ENCODE data around the gene AQP10. TPM values are rescaled to one million over a fixed set of nuclear protein-coding genes. Genes with fewer than 3 reads are reported as not detected.

Gene AQP10, protein sequence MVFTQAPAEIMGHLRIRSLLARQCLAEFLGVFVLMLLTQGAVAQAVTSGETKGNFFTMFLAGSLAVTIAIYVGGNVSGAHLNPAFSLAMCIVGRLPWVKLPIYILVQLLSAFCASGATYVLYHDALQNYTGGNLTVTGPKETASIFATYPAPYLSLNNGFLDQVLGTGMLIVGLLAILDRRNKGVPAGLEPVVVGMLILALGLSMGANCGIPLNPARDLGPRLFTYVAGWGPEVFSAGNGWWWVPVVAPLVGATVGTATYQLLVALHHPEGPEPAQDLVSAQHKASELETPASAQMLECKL
- 1 to 10 TPM in 1 of 10 donors, under 1 TPM in 6, not detected in 3; 0.12 to 1.5 (median 0.48) TPM for total RNA-seq
- polyA plus RNA-seq, result under 1 TPM in 1 of 2 donors, not detected in 1; 0.35 TPM
- long read RNA-seq, donor 1, result 0 reads
- long read RNA-seq, donor 2, result 0 reads
- long read RNA-seq, donor 3, result 0 reads

DNA sequence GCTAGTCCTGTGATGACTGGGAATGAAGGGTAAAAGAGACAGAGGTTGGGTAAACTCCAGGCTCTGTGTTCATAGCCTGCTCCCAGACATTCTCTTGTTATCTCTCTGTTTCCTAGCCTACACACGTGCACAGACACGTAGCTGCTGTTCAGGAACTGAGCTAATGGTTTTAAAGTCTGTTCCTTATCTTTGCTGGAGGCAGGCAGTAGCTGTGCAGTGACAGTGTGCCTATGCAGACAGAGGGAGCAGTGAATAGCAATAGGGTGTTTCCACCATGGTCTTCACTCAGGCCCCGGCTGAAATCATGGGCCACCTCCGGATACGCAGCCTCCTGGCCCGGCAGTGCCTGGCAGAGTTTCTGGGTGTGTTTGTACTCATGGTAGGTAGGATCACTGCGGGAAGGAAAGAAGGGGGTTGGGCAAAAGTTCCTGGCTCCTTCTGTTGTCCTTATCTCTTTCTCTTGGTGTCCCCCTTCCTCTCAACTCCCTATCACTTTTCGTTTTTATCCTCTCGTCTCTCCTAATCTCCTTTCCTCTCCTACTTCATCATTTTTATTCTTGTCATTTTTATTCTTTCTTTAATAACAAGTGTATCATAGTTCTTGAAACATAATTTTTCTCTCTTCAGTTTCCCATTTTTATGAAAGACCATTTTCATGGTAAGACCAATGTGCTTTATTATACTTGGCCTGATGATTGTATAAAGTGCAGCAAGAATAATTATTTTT is at the start of gene AQP10:
TSS of gene AQP10 (plus strand) at position 212 of the 727 bp plus-strand sequence. CDS start at position 275, 63 bp downstream.
- 4 to 10% methylated on average over 9 of the region's 9 CpGs for WGBS, 2 donors
- peak; percentile 15 to 66 (median 40) for ATAC-seq
- no peak for DNase-seq
- Histone ChIP-seq H3K27ac (peak within 1 kb of the TSS in 2 of 10 donors; percentile 26 to 53), H3K36me3 (no peaks in the 10 kb centered on the region), H3K4me1 (peaks cover 3 to 25% (median 19%) of the 10 kb centered on the region in 9 donors), H3K9me3 (peaks cover 0 to 12% (median 0%) of the 10 kb centered on the region in 11 donors), H3K27me3 (peaks cover 0 to 20% (median 0%) of the 10 kb centered on the region in 7 donors), H3K4me3 (no peak within 1 kb of the TSS)
- intact Hi-C loops (cut with DNase I), result loop anchor here in 2 of 10 donors (5.0 to 10.0 kb wide), 2 partner anchors 49 to 234 kb away; partner anchors contain the start of genes HAX1 (in 1 of the 2) and UBE2Q1 (in 1 of the 2)
- TF ChIP-seq CTCF (IDR thresholded peaks at IDR 0.05), result peak in 2 of 9 donors; percentile 24 to 26

- Histone ChIP-seq H3K27me3 (no peaks in the 10 kb centered on the region), H3K27ac (peak within 1 kb of the TSS; percentile 57 to 97 (median 90)), H3K4me3 (peak within 1 kb of the TSS; percentile 59 to 96 (median 80)), H3K9me3 (no peaks in the 10 kb centered on the region), H3K4me1 (peaks cover 3 to 21% (median 12%) of the 10 kb centered on the region in 9 donors), H3K36me3 (peaks cover 0 to 75% (median 38%) of the 10 kb centered on the region in 9 donors)
- peak; percentile 62 to 93 (median 79) for TF ChIP-seq CTCF (IDR thresholded peaks at IDR 0.05)
- WGBS, 2 donors, result 0% methylated on average over 47 of the region's 47 CpGs
- peak; percentile 91 to 96 (median 93) for ATAC-seq
- intact Hi-C loops (cut with DNase I), result loop anchor here in 7 of 10 donors (1.0 to 10.0 kb wide), 12 partner anchors 50 to 280 kb away; partner anchors contain the start of genes UBAP2L (in 3 of the 7), ATP8B2 (in 2 of the 7), RPS27 (in 2 of the 7) and AQP10 (in 1 of the 7)
- peak; percentile 90 to 95 for DNase-seq
Observed at GRCh38 chr1:154272217-154272998, 48.5 kb upstream of the AQP10 start, which contains the start of gene HAX1. HAX1 (plus strand) TSS chr1:154272629; CDS start chr1:154272724, 95 bp downstream.

- Histone ChIP-seq H3K36me3 (peaks cover 0 to 75% (median 38%) of the 10 kb centered on the region in 9 donors), H3K9me3 (no peaks in the 10 kb centered on the region), H3K27ac (peak overlapping the region in 9 of 10 donors; percentile 69 to 97 (median 90)), H3K4me1 (peaks cover 3 to 21% (median 12%) of the 10 kb centered on the region in 9 donors), H3K27me3 (no peaks in the 10 kb centered on the region), H3K4me3 (peak overlapping the region; percentile 59 to 96 (median 80))
- ATAC-seq, result peak in 4 of 8 donors; percentile 6 to 42 (median 24)
- 47 to 48% methylated on average over 13 of the region's 13 CpGs for WGBS, 2 donors
- no peak for DNase-seq
- intact Hi-C loops (cut with DNase I), result loop anchor here in 7 of 10 donors (1.0 to 10.0 kb wide), 12 partner anchors 49 to 281 kb away; partner anchors contain the start of genes UBAP2L (in 3 of the 7), ATP8B2 (in 2 of the 7), RPS27 (in 2 of the 7) and AQP10 (in 1 of the 7)
- no peak for TF ChIP-seq CTCF (IDR thresholded peaks at IDR 0.05)
Observed at GRCh38 chr1:154272999-154273563, 47.8 kb upstream of the AQP10 start.
